Measurements from ENCODE around the gene ZDHHC8.
A peak's percentile ranks its signal among the peaks of the same experiment; 100 is the strongest.

Gene ZDHHC8

DNA sequence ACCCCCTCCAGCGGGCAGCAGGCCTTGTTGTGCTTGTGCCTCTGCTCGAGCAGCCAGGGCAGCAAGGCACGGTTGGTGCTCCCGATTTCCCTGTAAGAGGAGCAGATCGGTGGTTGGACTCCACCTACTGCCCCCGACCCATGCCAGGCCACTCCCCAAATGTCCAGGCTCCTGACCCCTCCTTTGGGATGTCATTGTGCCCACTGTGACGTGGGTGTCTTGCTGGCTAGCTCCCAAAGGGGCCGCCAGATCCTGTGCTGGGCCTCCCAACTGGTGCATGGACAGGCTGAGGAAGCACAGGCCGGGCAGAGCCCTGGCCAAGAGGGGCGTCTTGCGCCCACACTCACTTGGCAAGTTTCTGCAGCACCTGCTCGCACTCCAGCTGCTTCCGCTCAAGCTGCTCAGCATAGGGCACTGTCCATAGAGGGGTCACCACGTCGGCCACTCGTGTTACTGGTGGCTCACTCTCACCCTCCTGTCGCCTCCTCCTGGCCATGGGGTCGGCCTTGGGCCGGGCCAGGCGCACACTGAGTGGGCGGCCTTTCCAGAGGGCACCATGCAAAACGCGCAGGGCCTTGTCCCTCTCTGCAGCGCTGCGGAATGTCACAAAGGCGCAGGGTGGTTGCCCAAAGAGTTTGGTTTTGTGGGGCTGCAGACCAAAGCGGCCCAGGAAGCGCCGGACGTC is 15.8 kb upstream of the ZDHHC8 start, which contains the start of gene RANBP1:
Gene RANBP1 (plus strand): TSS at position 414 of the 685 bp plus-strand sequence. CDS start 81 bp downstream, at position 495.
- Histone ChIP-seq H3K4me3 (replicated peaks; ENCODE audit: low read depth, low read length) (peak within 1 kb of the TSS; percentile 96), H3K27me3 (replicated peaks; ENCODE audit: control insufficient read depth, insufficient read depth, low read length) (no peaks in the 10 kb centered on the region), H3K36me3 (ENCODE audit: control insufficient read depth, insufficient read depth, low read length) (peaks cover 36% of the 10 kb centered on the region)
- DNase-seq (ENCODE audit: extremely low read depth, insufficient read length), result no peak
- TF ChIP-seq, protein P1, sequence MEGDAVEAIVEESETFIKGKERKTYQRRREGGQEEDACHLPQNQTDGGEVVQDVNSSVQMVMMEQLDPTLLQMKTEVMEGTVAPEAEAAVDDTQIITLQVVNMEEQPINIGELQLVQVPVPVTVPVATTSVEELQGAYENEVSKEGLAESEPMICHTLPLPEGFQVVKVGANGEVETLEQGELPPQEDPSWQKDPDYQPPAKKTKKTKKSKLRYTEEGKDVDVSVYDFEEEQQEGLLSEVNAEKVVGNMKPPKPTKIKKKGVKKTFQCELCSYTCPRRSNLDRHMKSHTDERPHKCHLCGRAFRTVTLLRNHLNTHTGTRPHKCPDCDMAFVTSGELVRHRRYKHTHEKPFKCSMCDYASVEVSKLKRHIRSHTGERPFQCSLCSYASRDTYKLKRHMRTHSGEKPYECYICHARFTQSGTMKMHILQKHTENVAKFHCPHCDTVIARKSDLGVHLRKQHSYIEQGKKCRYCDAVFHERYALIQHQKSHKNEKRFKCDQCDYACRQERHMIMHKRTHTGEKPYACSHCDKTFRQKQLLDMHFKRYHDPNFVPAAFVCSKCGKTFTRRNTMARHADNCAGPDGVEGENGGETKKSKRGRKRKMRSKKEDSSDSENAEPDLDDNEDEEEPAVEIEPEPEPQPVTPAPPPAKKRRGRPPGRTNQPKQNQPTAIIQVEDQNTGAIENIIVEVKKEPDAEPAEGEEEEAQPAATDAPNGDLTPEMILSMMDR (IDR thresholded peaks at IDR 0.05; ENCODE audit: insufficient read depth, low read length, poor library complexity, severe bottlenecking), result no peak

DNA sequence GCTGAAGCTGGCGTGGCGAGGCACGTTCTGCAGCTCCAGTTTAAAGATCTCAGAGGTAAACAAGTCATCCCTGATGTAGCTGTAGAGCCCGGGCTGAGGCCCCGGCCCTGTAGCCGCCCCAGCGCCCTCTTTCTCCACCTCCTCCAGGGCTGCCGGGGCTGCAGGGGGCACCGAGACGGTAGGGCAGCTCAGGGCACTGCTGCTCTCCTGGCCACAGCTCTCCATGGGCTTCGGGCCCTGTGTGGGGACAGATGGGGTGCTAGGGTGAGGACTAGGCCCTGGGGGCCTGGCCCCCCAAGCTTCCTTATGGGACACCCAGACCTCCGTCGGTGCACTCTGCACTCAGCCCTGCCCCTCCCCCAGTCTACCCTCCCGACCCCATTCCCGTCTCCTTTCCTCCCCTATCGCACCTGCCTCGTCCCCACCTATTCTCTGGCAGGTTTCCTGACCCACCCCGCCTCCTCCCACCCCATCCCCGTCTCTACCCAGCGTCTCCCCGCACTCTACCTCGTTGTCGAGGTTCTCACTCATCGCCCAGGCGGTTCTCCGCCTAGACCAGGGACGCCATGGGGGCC is 15.1 kb upstream of the ZDHHC8 start:
- DNase-seq (ENCODE audit: extremely low read depth, insufficient read length), result no peak
- peak overlapping the region; percentile 96 for H3K4me3 ChIP-seq (replicated peaks; ENCODE audit: low read depth, low read length)
- H3K27me3 ChIP-seq (replicated peaks; ENCODE audit: control insufficient read depth, insufficient read depth, low read length), result no peaks in the 10 kb centered on the region
- H3K36me3 ChIP-seq (ENCODE audit: control insufficient read depth, insufficient read depth, low read length), result peaks cover 35% of the 10 kb centered on the region
- TF ChIP-seq, protein P1 (IDR thresholded peaks at IDR 0.05; ENCODE audit: insufficient read depth, low read length, poor library complexity, severe bottlenecking), result no peak

DNA sequence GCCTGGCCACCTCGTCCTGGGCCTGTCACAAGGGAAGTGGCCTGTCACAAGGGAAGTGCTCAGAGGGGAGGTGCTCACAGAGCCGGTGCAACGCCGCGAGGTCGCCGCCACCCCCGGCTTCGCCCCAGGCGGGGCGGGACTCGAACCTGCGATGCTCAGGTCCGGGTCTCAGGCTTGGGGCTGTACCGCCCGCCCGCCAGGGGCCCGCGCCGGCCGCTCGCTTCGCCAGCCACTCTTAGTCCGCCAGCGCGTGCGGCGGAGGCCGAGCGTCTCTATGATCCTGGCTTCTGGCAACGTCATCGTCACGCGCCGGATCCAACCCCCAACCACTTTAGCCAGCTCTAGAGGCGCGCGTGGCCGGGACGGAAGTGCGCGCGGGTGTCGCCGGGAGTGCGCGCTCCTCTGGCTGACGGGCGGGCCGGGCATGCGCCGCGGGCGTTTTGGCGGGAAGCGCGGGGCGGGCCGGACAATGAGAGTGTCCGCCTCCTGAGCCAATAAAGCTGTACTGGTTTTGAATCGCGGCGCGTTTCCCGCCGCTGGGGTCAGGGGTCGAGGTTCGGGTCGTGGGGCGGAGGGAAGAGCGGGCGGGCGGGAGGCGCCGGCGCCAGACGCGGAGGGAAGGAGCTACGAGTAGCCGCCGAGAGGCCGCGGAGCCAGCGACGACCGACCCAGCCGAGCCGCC is 14.5 kb upstream of the ZDHHC8 start, which contains the start of gene TRMT2A:
Gene TRMT2A (minus strand): TSS at position 276 of the 682 bp plus-strand sequence. CDS start 320 bp downstream, outside the sequence.
- TF ChIP-seq, protein P1 (IDR thresholded peaks at IDR 0.05; ENCODE audit: insufficient read depth, low read length, poor library complexity, severe bottlenecking), result no peak
- H3K36me3 ChIP-seq (ENCODE audit: control insufficient read depth, insufficient read depth, low read length), result peaks cover 36% of the 10 kb centered on the region
- peak within 1 kb of the TSS; percentile 96 for H3K4me3 ChIP-seq (replicated peaks; ENCODE audit: low read depth, low read length)
- peak; percentile 100 for DNase-seq (ENCODE audit: extremely low read depth, insufficient read length)
- H3K27me3 ChIP-seq (replicated peaks; ENCODE audit: control insufficient read depth, insufficient read depth, low read length), result no peaks in the 10 kb centered on the region

DNA sequence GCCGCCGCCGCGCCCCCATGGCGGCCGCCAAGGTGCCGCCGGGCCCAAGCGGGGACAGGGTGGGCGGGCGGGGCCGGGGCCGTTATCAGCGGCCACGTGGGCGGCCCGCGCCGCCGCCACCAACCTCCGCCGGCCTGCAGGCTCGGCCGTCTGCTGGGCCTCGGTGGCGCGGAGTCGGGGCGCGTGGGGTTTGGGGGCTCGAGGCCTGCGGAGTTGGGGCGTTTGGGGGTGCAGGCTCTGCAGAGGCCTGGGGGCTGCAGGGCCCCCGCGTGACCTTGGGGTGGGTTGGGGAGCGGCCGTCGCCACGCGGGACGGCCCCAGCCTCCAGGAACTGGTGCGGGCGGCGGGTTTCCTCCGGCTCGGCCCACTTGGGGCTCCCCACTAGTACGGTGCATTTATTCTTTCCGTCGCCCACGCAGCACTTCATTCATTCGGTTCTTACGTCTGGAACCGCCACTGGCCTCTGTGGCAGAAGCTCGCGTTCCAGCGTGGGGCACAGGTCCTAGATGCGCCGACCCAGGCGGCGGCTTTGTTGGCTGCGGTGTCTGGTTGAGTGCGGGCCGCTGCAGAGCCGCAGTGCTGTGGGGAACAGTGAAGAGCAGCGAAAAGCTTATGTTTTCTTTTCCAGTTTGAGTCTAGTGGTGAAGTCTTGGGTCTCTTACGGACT is 13.8 kb upstream of the ZDHHC8 start:
- peaks cover 34% of the 10 kb centered on the region for H3K36me3 ChIP-seq (ENCODE audit: control insufficient read depth, insufficient read depth, low read length)
- TF ChIP-seq, protein P1 (IDR thresholded peaks at IDR 0.05; ENCODE audit: insufficient read depth, low read length, poor library complexity, severe bottlenecking), result no peak
- H3K27me3 ChIP-seq (replicated peaks; ENCODE audit: control insufficient read depth, insufficient read depth, low read length), result no peaks in the 10 kb centered on the region
- H3K4me3 ChIP-seq (replicated peaks; ENCODE audit: low read depth, low read length), result peak overlapping the region; percentile 88
- DNase-seq (ENCODE audit: extremely low read depth, insufficient read length), result peak; percentile 69

DNA sequence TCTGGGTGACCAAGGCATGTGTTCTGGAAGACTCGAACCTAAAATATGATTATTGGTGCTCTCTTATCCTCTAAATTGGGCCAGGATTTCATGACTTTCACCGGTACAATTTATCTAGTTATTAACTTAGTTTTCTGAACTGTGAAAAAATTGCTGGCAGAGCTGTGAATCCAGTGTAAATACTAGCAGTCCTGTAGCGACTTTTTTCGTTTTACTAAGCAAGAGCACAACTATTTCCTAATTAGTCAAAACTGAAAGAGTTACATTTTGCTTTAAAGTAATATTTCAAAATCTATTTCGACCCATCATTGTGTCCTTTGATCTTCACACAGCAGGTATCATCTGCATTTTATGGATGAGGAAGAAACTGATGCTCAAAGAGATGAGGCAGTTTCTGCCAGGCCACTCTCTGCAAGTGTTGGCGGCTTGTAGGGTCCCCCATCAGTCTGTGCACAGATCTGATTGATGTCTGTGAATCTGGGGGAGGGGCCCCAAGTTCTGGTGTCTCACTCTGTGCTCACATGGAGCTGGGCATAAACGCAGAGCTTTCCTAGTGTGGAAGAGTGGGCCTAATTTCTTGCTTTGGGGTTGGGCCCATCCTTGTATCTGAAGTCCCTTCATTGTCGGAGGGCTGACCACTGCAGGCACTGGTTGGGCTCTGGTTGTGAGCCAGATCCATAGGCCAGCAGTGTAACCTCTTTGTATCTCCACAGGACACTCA is 13.1 kb upstream of the ZDHHC8 start:
- H3K4me3 ChIP-seq (replicated peaks; ENCODE audit: low read depth, low read length), result peak overlapping the region; percentile 88
- peaks cover 33% of the 10 kb centered on the region for H3K36me3 ChIP-seq (ENCODE audit: control insufficient read depth, insufficient read depth, low read length)
- TF ChIP-seq, protein P1 (IDR thresholded peaks at IDR 0.05; ENCODE audit: insufficient read depth, low read length, poor library complexity, severe bottlenecking), result no peak
- no peaks in the 10 kb centered on the region for H3K27me3 ChIP-seq (replicated peaks; ENCODE audit: control insufficient read depth, insufficient read depth, low read length)
- DNase-seq (ENCODE audit: extremely low read depth, insufficient read length), result no peak
